GM19043 (cell line): ENCODE data around the gene SLC39A10.
A peak's percentile ranks its signal among the peaks of the same experiment; 100 is the strongest.
"Not testable (repeated sequence)": the region's sequence is repeated elsewhere in the genome, so short reads cannot be mapped to it uniquely, and the experiment has no call there.

Experiments used
- ATAC-seq: cut with Tn5 transposase; IDR thresholded peaks from one replicate; pipeline ENCODE4 v1.9.1; 2021; ENCODE audit warnings: low read depth; ENCODE audit not compliant: unreplicated experiment

The SLC39A10 gene

DNA sequence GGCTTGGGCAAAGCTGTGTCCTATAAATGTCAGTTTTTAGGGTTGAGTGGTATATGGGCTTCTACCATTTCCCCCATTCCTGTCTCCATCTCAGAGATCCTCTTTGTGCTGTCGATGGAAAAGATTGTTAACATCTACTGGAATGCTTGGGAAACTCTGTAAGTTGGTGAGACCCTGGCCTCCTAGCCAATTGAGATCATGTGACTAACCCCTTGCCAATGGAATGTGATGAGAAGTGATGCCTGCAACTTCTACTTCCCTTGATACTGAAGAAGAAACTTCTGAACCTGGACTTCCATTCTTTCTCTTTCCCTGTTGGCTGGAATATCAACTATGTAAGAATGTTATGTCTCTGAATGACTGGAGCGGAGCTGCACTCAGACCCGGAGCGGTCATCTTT, 14.5 kb downstream of the SLC39A10 start:
- ATAC-seq = no peak

DNA sequence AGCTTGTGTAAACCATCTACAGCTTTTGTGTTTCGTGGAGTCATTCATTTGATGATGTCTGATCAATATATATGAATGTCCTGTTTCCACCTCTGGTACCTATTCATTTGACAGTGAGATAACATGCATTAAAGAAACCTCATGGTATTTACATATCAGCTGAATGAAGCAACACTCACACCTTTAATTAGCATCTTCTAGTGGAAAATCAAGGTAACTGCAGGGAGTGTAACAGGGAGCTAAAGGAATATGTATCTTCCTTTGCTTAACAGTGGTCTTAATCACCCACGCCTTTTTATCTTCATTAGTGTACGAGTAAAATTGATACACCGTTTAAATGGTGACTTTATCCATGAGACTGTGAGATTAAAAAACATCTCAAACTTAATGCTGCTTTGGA, 15.6 kb downstream of the SLC39A10 start:
- ATAC-seq = no peak

DNA sequence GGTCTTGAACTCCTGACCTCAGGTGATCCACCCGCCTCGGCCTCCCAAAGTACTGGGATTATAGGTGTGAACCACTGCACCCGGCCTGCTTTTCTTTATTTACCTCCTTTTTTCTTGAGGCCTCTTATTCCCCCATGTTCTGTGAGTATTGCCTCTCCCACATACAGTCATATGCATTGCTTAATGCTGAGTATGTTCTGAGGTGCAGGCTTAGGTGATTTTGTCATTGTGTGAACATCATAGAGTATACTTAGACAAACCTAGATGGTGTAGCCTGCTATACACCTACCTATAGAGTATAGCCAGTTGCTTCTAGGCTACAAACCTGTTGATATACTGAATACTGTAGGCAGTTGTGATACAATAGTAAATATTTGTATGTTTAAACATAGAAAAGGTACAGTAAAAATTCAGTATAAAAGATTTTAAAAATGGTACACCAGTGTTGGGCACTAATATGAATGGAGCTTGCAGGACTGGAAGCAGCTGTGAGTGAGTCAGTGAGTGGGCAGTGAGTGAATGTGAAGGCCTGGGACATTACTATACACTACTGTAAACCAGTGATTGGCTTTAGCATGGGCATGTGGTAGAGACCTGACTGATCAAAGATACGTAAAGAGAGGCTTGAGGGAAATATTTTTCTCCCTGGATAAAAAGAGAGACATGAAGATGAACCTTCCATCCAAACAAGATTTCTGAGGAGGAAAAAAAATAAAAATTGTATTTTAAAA, 17.6 kb downstream of the SLC39A10 start:
- no peak for ATAC-seq

DNA sequence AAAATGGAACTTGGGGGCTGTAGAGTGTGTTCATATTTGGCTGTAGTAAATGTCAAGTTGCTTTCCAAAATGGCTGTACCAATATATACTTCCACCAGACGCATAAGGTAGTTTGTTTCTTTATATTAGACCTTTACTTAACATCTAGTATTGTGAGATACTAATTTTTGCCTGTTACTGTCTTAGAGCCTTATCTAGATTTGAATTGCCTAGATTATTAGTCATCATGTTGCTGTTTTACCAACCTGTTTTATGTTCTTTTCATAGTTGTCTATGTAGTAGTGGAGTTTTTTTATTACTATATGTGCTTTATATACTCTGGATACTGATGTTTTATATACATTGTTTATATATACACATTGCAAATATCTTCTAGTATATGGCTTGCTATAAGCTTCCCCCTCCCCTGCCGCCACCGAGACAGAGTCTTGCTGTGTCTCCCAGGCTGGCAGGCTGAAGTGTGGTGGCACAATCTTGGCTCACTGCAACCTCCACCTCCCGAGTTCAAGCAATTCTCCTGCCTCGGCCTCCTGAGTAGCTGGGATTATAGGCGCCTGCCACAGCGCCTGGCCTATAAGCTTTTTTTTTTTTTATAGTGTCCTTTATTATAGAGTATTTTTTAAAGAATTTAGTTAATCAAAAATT, 18.9 kb downstream of the SLC39A10 start:
- no peak for ATAC-seq

DNA sequence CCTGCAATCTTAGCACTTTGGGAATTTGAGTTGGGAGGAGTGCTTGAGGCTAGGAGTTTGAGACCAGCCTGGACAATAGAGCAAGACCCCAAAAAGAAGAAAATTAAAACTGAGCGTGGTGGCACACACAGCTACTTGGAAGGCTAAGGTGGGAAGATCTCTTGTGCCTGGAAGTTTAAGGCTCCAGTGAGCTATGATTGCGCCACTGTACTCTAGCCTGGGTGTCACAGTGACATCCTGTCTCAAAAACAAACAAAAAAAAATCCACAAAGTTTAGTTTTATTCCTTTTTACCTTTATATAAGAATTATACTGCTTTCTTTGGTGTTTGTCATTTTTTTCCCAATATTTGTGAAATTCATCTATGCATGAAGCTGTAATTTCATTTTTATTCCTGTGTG, 20.3 kb downstream of the SLC39A10 start:
- ATAC-seq = no peak

DNA sequence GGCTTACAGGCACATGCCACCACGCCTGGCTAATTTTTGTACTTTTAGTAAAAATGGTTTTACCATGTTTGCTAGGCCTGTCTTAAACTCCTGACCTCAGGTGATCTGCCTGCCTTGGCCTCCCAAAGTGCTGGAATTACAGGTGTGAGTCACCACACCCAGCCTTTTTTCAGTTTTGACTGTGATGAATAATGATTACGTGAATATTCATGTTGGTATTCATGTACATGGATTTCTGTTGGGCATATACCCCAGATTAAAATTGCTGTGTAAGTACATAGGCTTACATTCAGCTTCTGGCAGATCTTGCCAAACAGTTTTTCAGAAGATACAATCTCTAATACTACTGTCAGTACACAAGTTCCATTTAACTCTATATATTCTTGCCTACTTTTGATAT, 20.9 kb downstream of the SLC39A10 start:
- no peak for ATAC-seq

DNA sequence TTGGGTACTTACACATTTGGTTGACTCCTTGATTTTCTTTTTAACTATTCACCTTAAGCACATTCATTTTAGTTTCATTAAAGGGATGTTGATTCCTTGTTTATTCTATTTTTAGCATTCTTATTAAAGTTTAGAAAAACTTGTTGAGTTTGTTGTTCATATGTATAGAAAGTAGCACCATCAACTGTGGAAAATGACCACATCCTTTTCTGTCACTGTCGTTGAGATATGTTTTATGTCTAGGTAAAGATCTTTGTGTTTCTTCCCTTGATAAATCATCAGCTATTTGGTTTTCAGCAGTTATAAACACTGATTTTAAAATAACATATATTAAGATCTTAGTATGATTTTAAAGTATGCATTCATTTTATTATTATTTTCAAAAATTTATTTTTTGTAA, 25.1 kb downstream of the SLC39A10 start:
- no peak for ATAC-seq

DNA sequence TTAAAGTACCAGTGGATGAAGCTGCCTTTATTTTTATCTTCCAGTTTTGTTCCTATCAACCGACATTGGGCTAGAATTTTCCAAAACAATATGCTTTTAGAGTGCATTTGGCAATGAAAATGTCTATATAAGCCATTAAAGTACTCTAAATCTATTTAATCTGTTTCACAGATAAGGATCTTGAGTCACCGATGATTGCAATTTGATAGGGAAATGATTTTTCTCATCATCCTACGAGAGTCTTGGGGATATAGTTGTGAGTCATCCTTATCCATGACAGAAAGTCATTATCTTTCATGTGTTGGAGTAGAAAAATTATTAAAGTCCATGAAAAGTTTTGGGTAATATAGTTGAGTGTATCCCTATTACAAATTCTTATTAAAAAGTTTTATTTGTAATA, 26.1 kb downstream of the SLC39A10 start:
- ATAC-seq = no peak

DNA sequence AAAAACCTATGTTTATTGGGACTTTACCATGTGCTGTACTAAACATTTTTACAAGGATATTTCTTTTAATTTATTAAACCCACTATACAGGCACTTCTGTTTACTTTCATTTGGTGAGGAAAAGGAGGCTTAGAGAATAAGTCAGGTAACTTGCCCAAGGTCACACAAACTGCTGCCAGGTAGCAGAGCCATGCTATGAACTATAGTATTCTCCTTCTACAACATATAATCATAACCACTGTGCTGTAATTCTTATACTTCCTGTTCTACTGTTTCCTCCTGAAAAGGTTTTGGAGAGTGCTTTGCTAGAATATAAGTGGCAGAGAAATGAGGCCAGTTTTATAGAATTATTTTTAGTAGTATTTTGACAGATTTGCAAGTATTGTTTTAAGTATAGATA, 29.5 kb downstream of the SLC39A10 start:
- ATAC-seq = no peak

DNA sequence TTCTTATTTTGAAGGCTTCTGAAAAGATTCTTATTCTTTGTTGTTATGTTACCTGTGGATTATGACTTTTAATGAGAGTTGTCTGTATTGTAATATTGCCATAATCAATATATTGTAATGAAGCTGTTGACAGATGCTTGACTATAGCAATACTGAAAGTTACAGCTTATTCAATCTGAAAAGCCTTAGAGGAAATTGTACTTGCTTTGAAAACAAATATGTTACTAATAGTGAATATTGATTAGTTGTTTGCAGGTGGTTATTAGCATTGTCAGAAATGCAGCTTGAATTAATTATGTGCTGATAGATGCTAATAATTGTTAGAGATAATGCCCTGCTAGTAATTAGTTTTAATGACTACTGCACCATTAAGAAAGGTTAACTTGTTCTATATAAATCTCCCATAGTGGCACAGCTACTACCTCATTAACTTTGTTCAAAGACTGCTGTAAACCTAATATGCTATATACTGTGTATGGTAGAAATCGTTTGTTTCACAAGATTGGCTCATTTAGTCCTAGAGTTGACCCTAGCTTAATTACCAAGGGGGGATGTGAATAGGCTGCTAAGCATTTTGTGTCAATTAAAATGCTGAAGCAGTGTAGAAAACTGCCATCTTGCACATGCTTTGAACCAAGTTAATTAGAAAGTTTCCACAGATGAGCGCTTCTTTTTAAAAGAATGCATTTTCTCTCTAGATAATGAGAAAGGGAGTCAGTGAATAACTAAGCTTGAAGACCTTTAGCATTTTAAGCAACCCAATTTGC, 30.5 kb downstream of the SLC39A10 start:
- no peak for ATAC-seq

DNA sequence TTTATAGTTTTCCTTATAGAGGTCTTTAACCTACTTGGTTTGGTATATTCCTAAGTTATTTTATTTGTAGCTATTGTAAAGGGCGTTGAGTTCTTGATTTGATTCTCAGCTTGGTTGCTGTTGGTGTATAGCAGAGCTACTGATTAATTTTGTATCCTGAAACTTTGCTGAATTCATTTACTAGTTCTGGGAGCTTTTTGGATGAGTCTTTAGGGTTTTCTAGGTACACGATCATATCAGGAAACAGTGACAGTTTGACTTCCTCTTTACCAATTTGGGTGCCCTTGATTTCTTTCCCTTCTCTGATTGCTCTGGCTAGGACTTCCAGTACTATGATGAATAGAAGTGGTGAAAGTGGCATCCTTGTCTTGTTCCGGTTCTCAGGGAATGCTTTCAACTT, 35.5 kb downstream of the SLC39A10 start:
- not testable (repeated sequence) for ATAC-seq

DNA sequence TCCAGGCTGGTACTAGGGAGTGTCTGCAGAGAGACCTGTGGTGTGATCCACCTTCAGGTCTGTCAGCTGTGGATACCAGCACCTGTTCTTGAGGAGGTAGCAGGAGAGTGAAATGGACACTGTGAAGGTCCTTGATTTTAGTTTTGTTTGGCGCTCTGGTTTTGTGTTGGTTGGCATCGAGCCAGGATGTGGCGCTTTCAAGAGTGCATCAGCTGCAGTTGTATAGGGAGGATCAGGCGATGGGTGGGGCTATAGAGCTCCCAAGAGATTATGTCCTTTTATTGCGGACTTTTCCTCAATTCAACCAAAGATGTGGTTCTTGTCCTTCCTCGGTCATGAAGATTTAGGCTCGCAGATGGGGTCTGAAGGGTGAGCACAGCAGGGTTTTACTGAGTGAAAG, 37.5 kb downstream of the SLC39A10 start:
- no peak for ATAC-seq

DNA sequence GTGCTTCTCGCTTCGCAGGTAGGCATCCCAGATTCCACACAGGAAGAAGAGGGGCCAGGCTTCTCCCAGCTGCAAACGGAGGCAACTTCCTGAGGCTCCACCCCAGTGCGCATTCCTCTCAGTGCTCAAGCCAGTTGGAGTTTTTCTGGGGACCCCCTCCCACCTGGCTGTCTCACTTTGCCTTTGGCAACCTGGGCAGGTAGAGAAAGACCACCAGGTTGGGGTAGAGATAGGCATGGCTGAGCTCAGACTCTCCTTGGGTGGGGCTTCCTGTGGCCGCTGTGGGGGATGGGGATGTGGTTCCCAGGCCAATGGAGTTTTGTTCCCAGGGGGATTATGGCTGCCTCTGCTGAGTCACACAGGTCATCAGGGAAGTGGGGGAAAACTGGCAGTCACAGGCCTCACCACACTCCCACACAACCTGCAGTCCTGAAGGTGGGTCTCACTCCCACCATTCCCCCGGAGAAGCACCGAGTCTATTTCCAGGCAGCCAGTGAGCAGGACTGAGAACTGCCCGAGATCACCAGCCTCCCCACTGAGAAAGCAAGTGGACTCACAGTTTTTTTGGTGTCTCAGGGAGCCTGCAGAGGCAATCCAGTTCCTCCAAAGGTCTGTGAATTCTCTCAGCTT, 38.1 kb downstream of the SLC39A10 start:
- no peak for ATAC-seq

DNA sequence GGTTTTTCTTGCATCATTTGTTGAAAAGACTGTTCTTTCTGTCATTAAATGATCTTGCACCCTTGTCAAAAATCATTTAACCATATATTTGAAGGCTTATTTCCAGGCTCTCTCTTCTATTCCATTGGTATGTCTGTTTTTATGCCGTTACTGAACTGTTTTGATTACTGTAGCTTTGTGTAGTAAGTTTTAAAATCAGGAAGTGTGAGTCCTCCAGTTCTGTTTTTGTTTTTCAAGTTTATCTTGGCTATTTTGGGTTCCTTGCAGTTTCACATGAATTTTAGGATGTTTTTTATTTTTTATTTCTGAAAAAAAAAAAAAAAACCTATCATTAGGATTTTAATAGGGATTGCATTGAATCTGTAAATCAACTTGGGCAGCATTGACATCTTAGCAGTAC, 39.0 kb downstream of the SLC39A10 start:
- ATAC-seq = no peak

DNA sequence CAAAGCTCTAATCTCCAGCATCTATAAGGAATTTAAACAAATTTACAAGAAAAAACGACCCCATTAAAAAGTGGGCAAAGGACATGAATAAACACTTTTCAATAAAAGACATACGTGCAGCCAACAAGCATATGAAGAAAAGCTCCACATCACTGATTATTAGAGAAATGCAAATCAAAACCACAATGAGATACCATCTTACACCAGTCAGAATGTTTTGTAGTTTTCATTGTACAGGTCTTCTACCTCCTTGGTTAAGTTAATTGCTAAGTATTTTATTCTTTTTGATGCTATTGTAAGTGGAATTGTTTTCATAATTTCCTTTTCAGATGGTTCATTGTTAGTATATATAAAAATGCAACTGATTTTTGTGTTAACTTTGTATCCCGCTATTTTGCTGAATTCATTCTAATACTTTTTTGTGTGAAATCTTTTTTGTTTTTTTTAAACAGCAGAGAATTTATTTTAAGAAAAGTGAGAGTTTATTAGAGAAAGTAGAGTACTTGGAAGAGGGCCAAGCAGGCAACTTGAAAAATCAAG, 40.7 kb downstream of the SLC39A10 start:
- ATAC-seq = no peak

DNA sequence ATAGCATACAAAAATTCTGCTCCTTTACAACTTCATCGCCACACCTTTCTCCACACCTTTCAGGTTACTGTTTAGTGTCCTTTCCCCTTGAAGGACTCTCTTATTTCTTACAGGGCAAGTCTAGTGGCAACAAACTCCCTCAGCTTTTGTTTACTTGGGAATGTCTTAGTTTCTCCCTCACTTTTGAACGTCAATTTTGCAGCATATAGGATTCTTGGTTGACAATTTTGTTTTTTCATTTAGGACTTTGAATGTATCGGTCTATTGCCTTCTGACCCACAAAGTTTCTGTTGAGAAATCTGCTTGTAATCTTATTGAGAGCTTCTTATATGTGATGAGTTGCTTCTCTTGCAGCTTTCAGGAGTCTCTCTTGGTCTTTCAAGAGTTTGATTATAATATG, 43.5 kb downstream of the SLC39A10 start:
- no peak for ATAC-seq

DNA sequence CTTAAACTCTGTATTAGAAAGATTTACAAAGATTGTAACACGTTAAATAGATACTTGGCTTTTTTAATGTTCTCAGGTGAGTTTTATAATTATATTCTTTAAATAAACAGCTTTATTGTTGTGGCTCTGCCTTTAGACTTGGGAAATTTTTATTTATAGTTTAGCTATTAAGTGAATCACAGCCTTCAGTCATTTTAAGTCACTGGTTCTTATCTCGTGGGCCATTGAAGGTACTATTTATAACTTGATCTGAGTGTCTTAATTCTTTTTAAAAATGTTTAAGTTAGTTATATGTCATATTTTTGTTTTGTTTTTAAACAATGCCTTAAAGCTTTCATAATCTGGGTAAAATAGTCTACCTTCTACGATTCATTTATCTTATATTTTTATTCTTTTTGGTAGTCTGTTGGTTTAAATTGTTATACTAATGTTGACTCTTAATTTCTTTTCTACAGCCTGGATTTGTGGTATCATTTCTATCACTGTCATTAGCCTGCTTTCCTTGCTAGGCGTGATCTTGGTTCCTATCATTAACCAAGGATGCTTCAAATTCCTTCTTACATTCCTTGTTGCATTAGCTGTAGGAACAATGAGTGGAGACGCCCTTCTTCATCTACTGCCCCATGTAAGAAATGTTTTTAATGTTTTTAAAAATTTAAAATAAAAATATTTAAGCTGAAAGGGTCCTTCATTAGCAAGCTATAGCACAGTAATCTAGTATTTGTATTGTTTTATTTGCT, 49.3 kb downstream of the SLC39A10 start:
- ATAC-seq = no peak

DNA sequence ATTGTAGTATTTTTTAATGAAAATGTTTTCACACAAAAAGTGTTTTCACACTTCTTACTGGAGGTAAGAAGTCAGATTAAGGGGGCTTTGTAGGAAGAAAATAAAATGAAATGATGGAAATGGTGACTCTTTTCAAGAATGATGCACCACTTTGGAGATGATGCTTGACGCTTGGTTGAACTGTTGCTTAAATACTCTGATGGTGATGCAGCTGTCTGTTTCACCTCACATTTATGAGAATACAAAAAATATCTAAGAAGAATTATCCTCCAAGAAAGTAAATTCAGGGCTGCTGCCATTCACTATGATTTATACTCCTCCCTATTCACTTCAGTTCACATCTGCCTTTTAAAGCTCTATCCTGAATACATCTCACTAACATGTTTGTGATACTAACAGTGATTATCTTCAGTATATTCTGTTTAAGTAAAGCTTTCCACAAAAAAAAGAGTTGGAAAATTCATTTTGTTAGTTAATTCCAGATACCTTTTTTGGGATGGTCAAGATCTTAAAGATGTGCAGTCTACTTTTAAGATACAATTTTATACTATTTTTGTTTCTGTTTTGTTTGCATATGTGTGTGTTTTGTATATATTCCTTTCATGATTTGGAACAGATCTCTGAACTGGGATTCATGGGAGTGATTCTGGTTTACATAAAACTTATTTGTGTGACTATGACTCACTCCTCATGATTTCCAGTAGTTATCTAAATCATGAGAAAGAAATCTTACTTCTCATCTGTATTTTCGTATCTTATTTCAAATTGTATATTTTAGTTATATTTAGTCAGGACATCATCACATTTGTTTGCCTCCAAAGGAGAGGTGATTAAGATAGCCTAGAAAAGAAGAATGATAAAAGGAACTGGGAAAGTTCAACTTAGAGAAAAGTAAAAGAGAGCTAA, 53.1 kb downstream of the SLC39A10 start:
- ATAC-seq = no peak

DNA sequence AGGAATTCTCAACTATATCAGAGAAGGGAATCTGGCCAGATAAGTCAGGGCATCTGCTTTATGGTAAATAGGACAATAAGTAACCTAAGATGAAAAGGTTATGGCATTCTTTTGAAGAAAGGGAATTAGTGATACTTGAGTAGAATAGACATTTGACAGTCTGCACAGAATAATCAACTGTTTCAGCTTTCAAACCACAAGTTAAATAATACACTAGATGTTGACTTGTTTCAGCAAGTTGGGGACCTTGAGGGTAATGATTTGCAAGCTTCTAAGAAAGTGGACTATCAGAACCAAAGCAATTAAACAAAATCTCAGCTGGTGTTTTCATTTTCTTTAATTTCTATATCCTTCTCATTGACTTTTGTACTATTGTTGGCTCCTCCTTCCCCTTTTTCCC, 54.5 kb downstream of the SLC39A10 start:
- peak; percentile 70 for ATAC-seq
